K562 (cell line): ENCODE results near the gene IFFO2.

ENCODE experiments used
- ATF3 ChIP-seq, 2 experiments: fragments of 450-650 bp in 1 of 2; sonication (generic) in 1 of 2; formaldehyde crosslinking in 1 of 2; IDR thresholded peaks in 1 of 2; conservative IDR thresholded peaks in 1 of 2; 2 replicates each; pipeline versions ENCODE4 v1.6.1 to v1.8.1; 2016 to 2023; ENCODE audit warnings: mild to moderate bottlenecking in 2 of 2, moderate library complexity in 2 of 2, inconsistent platforms in 1 of 2, missing genetic modification reagents in 1 of 2
- CBX3 ChIP-seq, 2 experiments: IDR thresholded peaks; 1 replicate in 1 of 2; 2 replicates in 1 of 2; pipeline ENCODE4 v1.6.1; 2012; ENCODE audit warnings: inconsistent platforms in 2 of 2, low read length in 2 of 2, borderline replicate concordance in 1 of 2, control low read depth in 1 of 2
- CTCF ChIP-seq, 3 experiments: IDR thresholded peaks in 2 of 3; conservative IDR thresholded peaks in 1 of 3; 2 replicates each; pipeline ENCODE4 v1.5.1; 2011 to 2012; ENCODE audit warnings: low read length in 3 of 3, mild to moderate bottlenecking in 3 of 3, control low read depth in 2 of 3, improper control_type of control experiment in 1 of 3, inconsistent platforms in 1 of 3, low read depth in 1 of 3, mixed read lengths in 1 of 3, moderate library complexity in 1 of 3; ENCODE audit not compliant: insufficient read depth in 2 of 3
- HMG20B ChIP-seq: fragments of 250-450 bp; sonication (Bioruptor Pico); IDR thresholded peaks from 2 replicates; pipeline ENCODE4 v1.5.0; 2021; ENCODE audit warnings: mild to moderate bottlenecking
- KLF10 ChIP-seq: fragments of 250-450 bp; sonication (Bioruptor Pico); IDR thresholded peaks from 2 replicates; pipeline ENCODE4 v1.6.1; 2021; ENCODE audit warnings: matching md5 sums
- MAFK ChIP-seq: IDR thresholded peaks from 2 replicates; pipeline ENCODE4 v1.6.1; 2011; ENCODE audit warnings: low read length, improper control_type of control experiment
- MXI1 ChIP-seq: IDR thresholded peaks from 2 replicates; pipeline ENCODE4 v1.6.1; 2011; ENCODE audit warnings: low read depth, mild to moderate bottlenecking, improper control_type of control experiment, low read length
- ZNF124 ChIP-seq: sonication (generic); formaldehyde crosslinking; IDR thresholded peaks from 2 replicates; pipeline ENCODE4 v1.8.1; 2022; ENCODE audit warnings: missing genetic modification reagents
- ZNF707 ChIP-seq: fragments of 250-450 bp; sonication (Bioruptor Pico); conservative IDR thresholded peaks from 2 replicates; pipeline ENCODE4 v1.8.0; 2022; ENCODE audit warnings: inconsistent platforms, mild to moderate bottlenecking, moderate library complexity

DNA sequence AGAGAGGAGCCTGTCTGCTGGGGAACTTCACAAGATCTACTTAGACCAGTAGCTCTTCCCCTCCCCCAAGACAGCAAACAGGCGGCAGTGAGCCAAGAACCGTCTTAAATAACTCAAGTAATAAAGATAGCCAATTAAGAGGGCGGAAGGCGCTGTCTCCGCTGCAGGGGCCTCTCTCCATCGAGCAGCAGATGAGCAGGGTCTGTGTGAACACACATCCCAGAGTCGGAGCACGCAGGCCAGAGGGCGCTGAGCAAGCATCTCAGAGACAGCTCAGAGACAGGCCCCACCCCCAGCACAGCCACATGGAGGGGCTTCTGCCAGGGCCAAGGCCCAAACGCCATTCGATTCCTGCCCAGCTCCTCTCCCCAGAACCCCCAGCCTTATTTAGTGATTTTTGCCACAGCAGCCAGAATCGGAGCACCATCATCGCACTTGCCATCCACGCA is 11.1 kb downstream of the IFFO2 start:
- TF ChIP-seq MAFK, result no peak
- no peak for TF ChIP-seq ZNF707 (CRISPR knock-in tag)
- no peak for TF ChIP-seq CTCF (IDR thresholded peaks at IDR 0.05 in 2 of 3, conservative IDR thresholded peaks at IDR 0.05 in 1 of 3; ENCODE audit: insufficient read depth in 2 of 3, low read depth in 1 of 3, low read length in 3 of 3)
- no peak for TF ChIP-seq CBX3 (IDR thresholded peaks at IDR 0.05; ENCODE audit: borderline replicate concordance in 1 of 2, low read length in 2 of 2)
- TF ChIP-seq ATF3 (IDR thresholded peaks at IDR 0.05), result no peak
- TF ChIP-seq ATF3 (CRISPR knock-in tag; conservative IDR thresholded peaks at IDR 0.05), result no peak
- no peak for TF ChIP-seq HMG20B
- TF ChIP-seq KLF10 (CRISPR knock-in tag), result no peak
- TF ChIP-seq MXI1, result no peak
- no peak for TF ChIP-seq ZNF124 (CRISPR knock-in tag)
